OCI-LY7 (cell line): ENCODE measurements around the gene CLEC16A. TPM values are rescaled to one million over a fixed set of nuclear protein-coding genes. Genes with fewer than 3 reads are reported as not detected.
A peak's percentile ranks its signal among the peaks of the same experiment; 100 is the strongest.

Experiments used
- BruUV-seq: library from RNA; stranded (reverse); fragments of 400-500 nt; replicated peaks from 2 replicates; lab custom pipeline; 2021; lab: Mats Ljungman, UMichigan
- CTCF ChIA-PET: fragments of 300-600 bp; sonication (Branson Sonifier 250); formaldehyde crosslinking; loops from one replicate; lab custom pipeline; 2022; ENCODE audit warnings: antibody characterized with exemption; ENCODE audit not compliant: unreplicated experiment; lab: Charles Lee
- POLR2A ChIA-PET: fragments of 300-600 bp; sonication (Branson Sonifier 250); formaldehyde crosslinking; loops from one replicate; lab custom pipeline; 2022; ENCODE audit warnings: antibody characterized with exemption; lab: Charles Lee
- DNase-seq: peaks from one replicate; pipeline ENCODE4 v3.0.0-alpha.2; 2015; ENCODE audit warnings: low spot score
- H2AFZ ChIP-seq: fragments of 200-600 bp; sonication (generic), shearing (Covaris generic); 2 replicates; pipeline ENCODE4 v1.6.1; 2014; ENCODE audit warnings: mild to moderate bottlenecking, antibody characterized with exemption, low read length, moderate library complexity
- H3K27ac ChIP-seq: fragments of 200-600 bp; sonication (generic); 2 replicates; pipeline ENCODE4 v1.5.1; 2014; ENCODE audit warnings: mixed run types, low read depth, mild to moderate bottlenecking, moderate library complexity, low read length, inconsistent platforms; ENCODE audit not compliant: poor library complexity, severe bottlenecking
- H3K36me3 ChIP-seq: fragments of 200-600 bp; sonication (generic); 2 replicates; pipeline ENCODE4 v1.6.1; 2014; ENCODE audit warnings: mild to moderate bottlenecking, antibody characterized with exemption, low read length, moderate library complexity, mixed read lengths; ENCODE audit not compliant: insufficient read depth
- H3K4me1 ChIP-seq: fragments of 200-600 bp; sonication (generic); 2 replicates; pipeline ENCODE4 v1.5.1; 2014; ENCODE audit warnings: mild to moderate bottlenecking, low read length; ENCODE audit not compliant: insufficient read depth, poor library complexity, severe bottlenecking
- H3K4me2 ChIP-seq: fragments of 200-600 bp; sonication (generic); 2 replicates; pipeline ENCODE4 v1.6.1; 2014; ENCODE audit warnings: mild to moderate bottlenecking, low read length
- H3K4me3 ChIP-seq: fragments of 200-600 bp; sonication (generic); 2 replicates; pipeline ENCODE4 v1.5.1; 2014; ENCODE audit warnings: mild to moderate bottlenecking, low read depth, low read length; ENCODE audit not compliant: poor library complexity, severe bottlenecking
- H3K79me2 ChIP-seq: fragments of 200-600 bp; sonication (generic); 2 replicates; pipeline ENCODE4 v1.6.1; 2016; ENCODE audit warnings: low read depth, mild to moderate bottlenecking, low read length, moderate library complexity, mixed read lengths; ENCODE audit not compliant: insufficient read depth
- H3K9me2 ChIP-seq: fragments of 200-600 bp; sonication (generic); 2 replicates; pipeline ENCODE4 v1.6.1; 2016; ENCODE audit warnings: mild to moderate bottlenecking, low read length, mixed read lengths; ENCODE audit not compliant: insufficient read depth
- H3K9me3 ChIP-seq: fragments of 200-600 bp; sonication (generic); 2 replicates; pipeline ENCODE4 v1.6.1; 2014; ENCODE audit warnings: mild to moderate bottlenecking, mixed run types, low read length, mixed read lengths
- H4K20me1 ChIP-seq: fragments of 200-600 bp; sonication (generic); 2 replicates; pipeline ENCODE4 v1.6.1; 2014; ENCODE audit warnings: mild to moderate bottlenecking, antibody characterized with exemption, low read length, moderate library complexity, mixed read lengths; ENCODE audit not compliant: insufficient read depth
- EZH2phosphoT487 ChIP-seq: fragments of 200-600 bp; sonication (generic); IDR thresholded peaks from 2 replicates; pipeline ENCODE4 v1.6.1; 2018; ENCODE audit warnings: low read depth, borderline replicate concordance, mild to moderate bottlenecking, mixed run types, antibody characterized with exemption, low read length, moderate library complexity, mixed read lengths
- intact Hi-C: fragments of 100-400 bp; cut with micrococcal nuclease; formaldehyde crosslinking; loops from one replicate; pipeline ENCODE4 v1.10.0; 2022; ENCODE audit not compliant: unreplicated experiment
- total RNA-seq, 2 experiments: library from RNA; depleted of rRNA in 1 of 2; stranded (reverse); fragments of >200 nt in 1 of 2; shearing (Covaris generic) in 1 of 2; gene quantifications; 2 replicates each; pipeline ENCODE4 v1.2.3, GENCODE V29; 2014 to 2022
- TF ChIP-seq, protein P1 (sequence below): fragments of 200-600 bp; sonication (generic); conservative IDR thresholded peaks from 2 replicates; pipeline ENCODE4 v1.5.1; 2014; ENCODE audit warnings: mild to moderate bottlenecking, antibody characterized with exemption, low read length, moderate library complexity, mixed read lengths

Gene CLEC16A
- total RNA-seq, 2 experiments from 2014 or later = 26.2 to 50.9 TPM

- POLR2A ChIA-PET = interaction anchor here (0.6 to 1.0 kb wide), 2 partner anchors 18 to 27 kb away, joined by 3 read pairs; no protein-coding TSS in a partner anchor
Measured at GRCh38 chr16:11036040-11036439, 91.7 kb downstream of the CLEC16A start.

DNA sequence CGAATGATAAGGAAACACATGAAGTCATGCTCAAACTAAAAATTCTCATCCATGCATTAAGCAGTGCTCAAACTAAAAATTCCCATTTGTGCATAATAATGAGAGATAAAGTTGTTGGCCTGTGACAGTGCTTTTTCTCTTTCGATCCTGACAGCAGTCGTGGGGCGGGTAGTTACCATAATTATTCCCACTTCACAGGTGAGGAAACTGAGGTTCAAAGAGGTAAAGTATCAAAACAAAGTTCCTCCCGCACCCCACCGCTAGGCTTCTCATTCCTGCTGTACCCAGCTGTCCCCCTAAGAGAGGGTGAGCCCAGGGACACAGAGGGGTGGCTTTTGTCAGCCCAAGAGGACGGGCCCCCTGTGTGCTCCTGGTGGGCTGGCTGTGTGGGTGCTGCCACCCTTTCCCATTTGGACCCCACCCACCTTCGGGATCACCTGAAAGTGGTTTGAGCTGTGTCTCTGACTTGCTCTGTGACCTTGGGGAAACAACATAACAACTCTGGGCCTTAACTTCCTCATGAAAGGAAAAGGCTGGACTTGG, 92.6 kb downstream of the CLEC16A start:
- POLR2A ChIA-PET = interaction anchor here (0.8 kb wide), 1 partner anchor 12 kb away, joined by 3 read pairs; no protein-coding TSS in a partner anchor
- CTCF ChIA-PET = no interaction called here
- peaks cover 56% of the 10 kb centered on the region for H3K36me3 ChIP-seq

More at GRCh38 chr16:11036040-11036439, 91.7 kb downstream of the CLEC16A start:
- CTCF ChIA-PET = no interaction called here
- Histone ChIP-seq H3K27ac (no peak overlapping the region), H3K9me2 (no peaks in the 10 kb centered on the region), H3K4me2 (no peak overlapping the region), H3K79me2 (no peaks in the 10 kb centered on the region), H3K9me3 (no peaks in the 10 kb centered on the region), H2AFZ (no peak overlapping the region), H3K36me3 (peaks cover 56% of the 10 kb centered on the region), H3K4me3 (no peak overlapping the region), H4K20me1 (no peaks in the 10 kb centered on the region), H3K4me1 (no peaks in the 10 kb centered on the region)
- TF ChIP-seq EZH2phosphoT487 = no peak
- TF ChIP-seq, protein P1, sequence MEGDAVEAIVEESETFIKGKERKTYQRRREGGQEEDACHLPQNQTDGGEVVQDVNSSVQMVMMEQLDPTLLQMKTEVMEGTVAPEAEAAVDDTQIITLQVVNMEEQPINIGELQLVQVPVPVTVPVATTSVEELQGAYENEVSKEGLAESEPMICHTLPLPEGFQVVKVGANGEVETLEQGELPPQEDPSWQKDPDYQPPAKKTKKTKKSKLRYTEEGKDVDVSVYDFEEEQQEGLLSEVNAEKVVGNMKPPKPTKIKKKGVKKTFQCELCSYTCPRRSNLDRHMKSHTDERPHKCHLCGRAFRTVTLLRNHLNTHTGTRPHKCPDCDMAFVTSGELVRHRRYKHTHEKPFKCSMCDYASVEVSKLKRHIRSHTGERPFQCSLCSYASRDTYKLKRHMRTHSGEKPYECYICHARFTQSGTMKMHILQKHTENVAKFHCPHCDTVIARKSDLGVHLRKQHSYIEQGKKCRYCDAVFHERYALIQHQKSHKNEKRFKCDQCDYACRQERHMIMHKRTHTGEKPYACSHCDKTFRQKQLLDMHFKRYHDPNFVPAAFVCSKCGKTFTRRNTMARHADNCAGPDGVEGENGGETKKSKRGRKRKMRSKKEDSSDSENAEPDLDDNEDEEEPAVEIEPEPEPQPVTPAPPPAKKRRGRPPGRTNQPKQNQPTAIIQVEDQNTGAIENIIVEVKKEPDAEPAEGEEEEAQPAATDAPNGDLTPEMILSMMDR = no peak
- BruUV-seq = no TSS peak
- intact Hi-C loops = no loop called here
- DNase-seq = no peak

GRCh38 chr16:11038305-11038704, 93.9 kb downstream of the CLEC16A start:
- intact Hi-C loops = no loop called here
- ChIA-PET CTCF (interaction anchor here (0.6 kb wide), 2 partner anchors 26 to 668 kb away, joined by 3 to 5 read pairs; no protein-coding TSS in a partner anchor), POLR2A (no interaction called here)
- no peak for TF ChIP-seq EZH2phosphoT487
- TF ChIP-seq, protein P1 = no peak
- H3K79me2 ChIP-seq = no peaks in the 10 kb centered on the region
- H3K27ac ChIP-seq = no peak overlapping the region
- BruUV-seq = no TSS peak
- H3K4me3 ChIP-seq = no peak overlapping the region
- H2AFZ ChIP-seq = no peak overlapping the region
- peaks cover 59% of the 10 kb centered on the region for H3K36me3 ChIP-seq
- H3K9me3 ChIP-seq = no peaks in the 10 kb centered on the region
- DNase-seq = no peak
- H4K20me1 ChIP-seq = no peaks in the 10 kb centered on the region
- H3K9me2 ChIP-seq = no peaks in the 10 kb centered on the region
- no peak overlapping the region for H3K4me2 ChIP-seq
- H3K4me1 ChIP-seq = no peaks in the 10 kb centered on the region

More for the DNA sequence above, 92.6 kb downstream of the CLEC16A start:
- no peak overlapping the region for H2AFZ ChIP-seq
- no peak overlapping the region for H3K27ac ChIP-seq
- intact Hi-C loops = no loop called here
- DNase-seq = no peak
- no peak overlapping the region for H3K4me3 ChIP-seq
- BruUV-seq = TSS peak; percentile 28
- no peaks in the 10 kb centered on the region for H3K9me2 ChIP-seq
- no peaks in the 10 kb centered on the region for H3K79me2 ChIP-seq
- H4K20me1 ChIP-seq = no peaks in the 10 kb centered on the region
- TF ChIP-seq EZH2phosphoT487 = no peak
- TF ChIP-seq, protein P1 = no peak
- no peak overlapping the region for H3K4me2 ChIP-seq
- H3K4me1 ChIP-seq = no peaks in the 10 kb centered on the region
- H3K9me3 ChIP-seq = no peaks in the 10 kb centered on the region
